ENCODE results near the gene GRIK4. TPM values are rescaled to one million over a fixed set of nuclear protein-coding genes. Genes with fewer than 3 reads are reported as not detected.

Gene GRIK4
- polyA plus RNA-seq, 3 donors, result under 0.01 to 0.15 (median 0.01) TPM

DNA sequence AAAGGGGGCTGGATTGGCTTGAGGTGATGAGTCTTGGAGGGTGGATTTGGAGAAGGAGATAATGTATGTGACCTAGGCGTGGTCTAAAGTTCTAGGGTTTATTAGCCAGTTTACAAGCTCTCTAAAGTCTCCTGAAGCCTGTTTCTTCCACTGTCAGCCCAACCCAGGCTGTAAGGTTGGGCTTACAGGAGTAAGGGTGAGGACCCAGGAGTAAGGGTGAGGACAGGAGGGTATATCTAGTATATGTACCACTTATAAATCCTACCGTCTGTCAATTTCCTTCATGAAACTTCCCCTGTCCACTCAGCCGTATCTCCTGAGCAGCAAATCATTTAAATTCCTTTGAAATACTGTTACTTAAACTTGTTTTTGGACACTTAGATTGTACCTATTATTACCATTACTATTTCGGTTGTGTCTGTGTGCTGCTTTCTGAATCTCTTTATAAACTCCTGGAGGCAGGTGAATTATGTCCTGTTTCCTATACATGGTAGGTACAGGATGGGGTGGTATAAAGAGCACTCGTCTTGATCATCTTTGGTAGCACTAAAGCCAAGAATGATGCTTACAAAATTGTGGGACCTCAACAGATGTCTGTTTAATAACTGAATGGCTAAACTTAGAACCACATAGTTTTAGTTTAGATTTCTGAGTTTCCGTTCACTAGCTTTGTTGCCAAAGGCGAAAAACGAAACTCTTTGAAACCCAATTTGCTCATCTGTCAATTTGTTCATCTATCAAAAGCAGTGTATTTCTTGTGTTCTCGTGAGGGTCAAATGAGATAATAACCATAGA, 192.0 kb downstream of the GRIK4 start:
- 78 to 87% (median 84%) methylated on average over 9 of the region's 9 CpGs for WGBS, 3 donors
- no peak overlapping the region for H3K27ac ChIP-seq (ENCODE audit: low read depth, low read length)

DNA sequence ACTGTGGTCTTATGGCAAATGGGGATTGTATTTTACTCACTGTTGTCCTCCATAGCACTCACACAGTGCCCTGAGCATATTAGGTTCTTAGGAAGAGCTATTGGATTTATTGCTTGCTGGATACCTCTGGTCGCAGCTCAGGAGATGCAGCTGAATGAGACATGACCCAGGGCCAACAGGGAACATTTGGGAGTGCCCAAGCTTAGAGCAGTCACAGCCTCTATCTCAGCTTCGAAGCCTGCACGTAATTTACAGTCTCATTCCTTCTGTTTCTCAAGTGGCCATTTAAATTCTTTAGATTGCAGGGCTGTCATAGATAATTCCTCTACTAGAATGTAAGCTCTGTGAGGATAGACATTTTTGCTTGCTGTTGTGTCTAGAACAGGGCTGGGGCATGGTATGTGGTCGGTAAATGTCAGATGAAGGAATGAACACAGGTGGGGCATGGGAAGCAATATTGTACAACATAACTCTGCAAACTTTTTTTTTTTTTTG, 192.8 kb downstream of the GRIK4 start:
- WGBS, 3 donors, result 64 to 75% (median 72%) methylated on average over 4 of the region's 4 CpGs
- H3K27ac ChIP-seq (ENCODE audit: low read depth, low read length), result no peak overlapping the region

DNA sequence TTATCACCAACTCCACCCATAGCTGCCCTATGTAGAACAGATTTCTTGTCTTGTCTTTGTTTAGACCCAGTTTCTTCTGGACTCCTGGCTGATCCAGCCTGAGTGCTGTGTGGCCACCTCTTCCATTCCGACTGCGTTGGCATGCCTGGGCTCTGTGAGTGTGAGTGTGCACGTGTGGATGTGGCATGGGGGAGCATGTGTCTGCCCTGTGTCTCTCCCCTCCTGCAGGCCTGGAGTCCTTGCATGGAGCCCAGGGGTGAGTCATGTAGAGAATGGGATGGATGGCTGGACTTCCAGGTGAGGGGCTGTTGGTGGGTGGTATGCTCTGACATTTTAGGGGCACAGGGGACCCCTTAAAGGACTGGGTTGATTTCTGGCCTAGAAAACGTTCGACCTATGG, 194.7 kb downstream of the GRIK4 start:
- no peak overlapping the region for H3K27ac ChIP-seq (ENCODE audit: low read depth, low read length)
- 68 to 90% (median 79%) methylated on average over 5 of the region's 5 CpGs for WGBS, 3 donors

DNA sequence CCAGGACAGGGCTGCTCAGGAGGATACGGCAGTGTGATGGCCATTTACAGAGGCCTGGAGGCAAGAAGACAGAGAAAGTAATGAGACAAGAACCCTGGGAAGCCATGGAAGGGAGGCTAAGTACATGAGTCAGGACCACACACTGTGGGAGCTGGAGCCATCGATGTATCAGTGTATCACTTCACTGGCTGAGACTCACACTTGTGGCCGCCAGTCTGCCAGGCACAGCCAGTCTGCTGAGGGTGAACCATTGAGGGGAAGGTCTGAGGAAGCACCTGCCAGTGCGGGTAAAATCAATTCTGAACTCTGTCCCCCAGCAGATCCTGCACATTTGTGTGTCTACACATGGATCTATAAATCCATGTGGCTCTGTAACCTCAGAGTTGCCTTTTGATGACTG, 195.6 kb downstream of the GRIK4 start:
- WGBS, 3 donors, result 74 to 93% (median 86%) methylated on average over 4 of the region's 4 CpGs
- no peak overlapping the region for H3K27ac ChIP-seq (ENCODE audit: low read depth, low read length)

DNA sequence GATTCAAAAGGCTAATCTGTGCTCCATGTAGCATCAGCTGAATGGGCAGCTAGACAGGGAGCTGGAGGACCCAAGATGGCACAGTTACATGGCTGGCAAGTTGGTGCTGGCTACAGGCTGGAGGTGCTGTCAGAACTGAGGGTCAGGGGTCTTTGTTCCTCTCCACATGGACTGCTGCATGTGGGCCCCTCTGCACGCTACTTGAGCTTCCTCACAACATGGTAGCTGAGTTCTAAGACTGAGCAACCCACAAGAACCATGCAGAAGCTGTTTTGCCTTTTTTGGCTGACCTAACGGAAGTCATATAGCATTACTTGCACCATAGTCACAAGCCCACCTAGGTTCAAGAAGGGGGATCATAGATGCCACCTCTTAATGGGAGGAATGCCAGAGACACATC, 196.1 kb downstream of the GRIK4 start:
- no peak overlapping the region for H3K27ac ChIP-seq (ENCODE audit: low read depth, low read length)
- 69 to 89% (median 88%) methylated on average over 2 of the region's 2 CpGs for WGBS, 3 donors

DNA sequence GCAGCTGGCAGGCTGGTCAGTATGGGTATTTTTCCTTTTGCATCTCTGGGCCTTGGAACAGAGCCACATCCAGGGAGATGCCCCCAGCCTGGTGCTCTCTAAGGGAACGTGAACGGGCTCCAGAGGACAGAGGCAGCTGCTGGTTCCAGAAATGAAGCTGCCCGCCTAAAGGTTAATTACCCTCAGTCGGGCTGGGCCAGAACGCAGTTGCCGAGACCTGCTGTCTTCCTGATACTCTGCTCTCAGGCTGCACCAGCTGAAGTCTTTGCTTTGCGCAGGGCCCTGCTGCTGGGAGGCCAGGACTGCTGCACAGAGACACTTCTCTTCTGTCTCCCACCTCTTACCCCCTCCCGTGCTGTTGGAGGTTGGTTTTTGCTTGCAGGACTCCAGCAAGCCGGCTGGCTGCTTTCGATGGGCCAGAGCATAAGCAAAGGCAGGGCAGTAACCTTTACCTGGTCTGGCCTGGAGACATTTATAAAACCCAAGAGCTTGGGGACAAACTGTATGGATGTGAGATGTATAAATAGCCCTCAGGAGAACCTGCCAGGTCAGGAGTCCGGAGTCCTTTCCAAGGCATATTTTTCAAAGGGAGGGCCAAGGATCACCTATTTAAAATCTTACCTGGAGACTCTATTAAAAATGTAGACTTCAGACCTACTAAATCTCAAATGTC, 197.1 kb downstream of the GRIK4 start:
- no peak overlapping the region for H3K27ac ChIP-seq (ENCODE audit: low read depth, low read length)
- WGBS, 3 donors, result 61 to 86% (median 82%) methylated on average over 11 of the region's 11 CpGs

DNA sequence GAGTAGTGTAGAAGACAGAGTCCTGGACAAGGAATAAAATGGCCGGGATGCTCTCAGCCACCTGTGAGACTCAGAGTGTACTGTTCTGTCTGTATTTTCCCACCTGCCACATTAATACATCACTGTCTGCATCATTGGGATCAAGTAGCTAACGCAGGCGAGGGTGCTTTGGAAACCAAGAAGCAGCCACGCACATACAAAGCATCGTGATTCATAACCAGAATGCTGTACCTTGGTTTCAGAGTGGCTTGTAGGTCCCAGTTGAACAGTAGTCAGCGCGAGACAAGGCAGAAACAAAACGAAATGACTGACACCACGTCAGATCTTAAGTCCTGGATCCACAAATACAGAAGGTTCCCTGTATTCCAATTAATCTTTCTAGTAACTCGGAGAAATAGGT, 198.3 kb downstream of the GRIK4 start:
- 67 to 87% (median 86%) methylated on average over 10 of the region's 10 CpGs for WGBS, 3 donors
- no peak overlapping the region for H3K27ac ChIP-seq (ENCODE audit: low read depth, low read length)

DNA sequence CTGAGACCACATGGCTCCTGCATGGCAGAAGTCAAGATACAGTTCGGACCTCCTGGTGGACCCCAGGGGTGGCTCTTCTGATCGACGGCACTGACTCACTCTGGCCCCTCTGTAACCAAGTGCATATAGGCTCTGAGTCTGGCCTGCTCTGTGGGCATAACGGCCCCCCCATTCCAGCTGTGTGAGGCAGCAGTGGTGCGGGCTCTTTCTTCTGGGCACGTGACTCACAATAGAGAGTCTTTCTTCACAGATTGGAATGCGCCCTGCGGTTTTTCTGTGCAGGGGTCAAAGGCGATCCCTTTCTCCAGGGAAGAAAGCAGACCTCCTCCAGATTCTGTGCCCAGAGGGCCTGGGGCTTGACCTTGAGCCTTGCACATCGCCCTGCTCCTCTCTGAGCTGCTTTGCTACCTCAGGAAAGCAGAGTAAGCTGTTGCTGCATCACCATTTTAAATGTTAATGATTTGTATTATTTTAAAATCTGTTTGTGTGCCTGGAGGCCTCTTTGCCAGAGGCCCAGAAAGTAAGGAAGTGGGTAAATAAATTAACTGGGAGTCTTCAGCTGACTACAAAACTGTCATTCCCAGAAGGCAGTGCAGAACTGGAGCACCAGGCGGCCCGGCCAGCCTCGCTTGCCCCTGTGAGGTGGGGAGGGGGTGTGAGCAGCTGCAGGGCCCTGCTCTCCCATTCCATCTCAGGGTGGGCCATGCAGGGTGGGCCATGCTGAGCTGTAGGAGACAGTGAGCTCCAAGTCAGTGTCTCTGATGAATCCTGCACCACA, 199.0 kb downstream of the GRIK4 start:
- 29 to 50% (median 32%) methylated on average over 13 of the region's 13 CpGs for WGBS, 3 donors
- H3K27ac ChIP-seq (ENCODE audit: low read depth, low read length), result no peak overlapping the region

DNA sequence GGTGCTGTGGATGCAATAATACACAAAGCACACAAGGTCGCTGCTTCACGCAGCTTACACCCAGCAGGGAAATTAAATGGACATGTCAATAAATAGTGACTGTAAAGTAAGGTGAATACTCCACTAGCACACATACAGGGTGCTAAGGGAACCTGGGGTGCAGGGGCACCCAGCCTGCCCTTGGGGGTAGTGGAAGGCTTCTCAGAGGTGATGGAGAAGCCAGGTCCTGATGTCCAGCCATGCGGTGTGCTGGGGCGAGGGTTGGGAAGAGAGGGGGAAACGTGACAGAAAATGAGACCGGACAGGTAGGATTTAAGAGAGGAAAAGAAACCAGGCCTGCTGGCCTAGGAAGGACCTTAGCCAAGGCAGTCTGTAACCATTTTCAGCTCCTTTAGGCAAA, 200.5 kb downstream of the GRIK4 start:
- no peak overlapping the region for H3K27ac ChIP-seq (ENCODE audit: low read depth, low read length)
- 91 to 94% (median 92%) methylated on average over 6 of the region's 6 CpGs for WGBS, 3 donors

DNA sequence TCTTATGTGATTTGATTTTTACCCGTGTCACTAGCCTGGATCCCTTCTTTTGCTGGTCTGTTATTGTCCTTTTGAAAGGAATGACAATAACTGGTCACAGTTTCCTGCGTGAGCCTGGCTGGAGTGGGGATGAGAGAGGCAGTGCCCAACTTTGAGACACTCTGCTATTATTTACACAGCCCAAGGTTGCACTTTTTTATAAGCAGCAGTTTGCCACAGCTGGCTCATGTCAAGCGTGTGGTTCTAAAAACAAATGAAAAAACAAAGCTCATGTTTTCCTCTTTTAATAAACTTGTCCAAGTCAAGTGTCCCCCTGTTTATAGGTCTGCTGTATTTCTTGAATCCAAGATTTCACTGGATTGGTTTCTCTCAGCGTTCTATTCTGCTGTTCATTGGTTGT, 201.3 kb downstream of the GRIK4 start:
- 75 to 90% (median 89%) methylated on average over 4 of the region's 4 CpGs for WGBS, 3 donors

DNA sequence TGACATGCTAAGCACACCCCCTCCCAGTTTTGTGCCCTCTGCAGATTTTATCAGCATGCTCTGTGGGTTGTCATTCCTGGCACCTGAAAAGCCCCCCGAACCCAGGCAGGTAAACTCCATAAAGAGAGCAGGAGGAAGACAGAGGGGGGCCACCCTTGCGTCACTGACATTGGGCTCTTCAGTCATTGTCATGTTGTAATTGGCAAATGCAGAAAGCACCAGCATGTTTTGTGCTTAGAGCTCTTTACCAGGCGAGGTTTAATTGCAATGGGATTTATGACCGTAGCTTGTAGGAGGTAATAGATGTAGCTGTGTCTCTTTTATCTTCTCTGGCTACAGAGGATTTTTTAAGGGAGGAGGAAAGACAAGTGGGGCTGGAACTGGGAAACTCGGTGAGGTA, 201.7 kb downstream of the GRIK4 start:
- H3K27ac ChIP-seq (ENCODE audit: low read depth, low read length), result no peak overlapping the region
- 60 to 74% (median 66%) methylated on average over 5 of the region's 5 CpGs for WGBS, 3 donors

More for the DNA sequence above, 201.3 kb downstream of the GRIK4 start:
- H3K27ac ChIP-seq (ENCODE audit: low read depth, low read length), result no peak overlapping the region

DNA sequence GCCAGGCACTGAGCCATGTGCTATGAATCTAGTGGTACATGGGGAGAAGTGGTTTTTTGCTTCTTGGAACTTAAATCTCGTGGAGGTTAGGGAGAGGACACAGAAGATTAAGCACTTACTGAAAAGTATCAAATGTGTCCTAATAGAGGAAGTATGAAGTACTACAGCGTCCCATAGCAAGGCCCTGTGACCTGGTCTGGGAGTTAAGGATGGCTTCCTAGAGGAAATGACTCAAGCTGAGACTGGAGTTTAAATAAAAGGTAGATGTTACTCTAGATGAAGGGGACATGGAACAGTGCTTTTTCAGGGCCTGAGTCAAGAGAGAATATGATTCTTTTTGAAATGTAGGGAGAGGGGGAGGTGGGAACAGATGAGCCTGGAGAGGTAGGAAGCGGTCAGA, 202.9 kb downstream of the GRIK4 start:
- WGBS, 3 donors, result 53 to 73% (median 59%) methylated on average over 3 of the region's 3 CpGs
- H3K27ac ChIP-seq (ENCODE audit: low read depth, low read length), result no peak overlapping the region

DNA sequence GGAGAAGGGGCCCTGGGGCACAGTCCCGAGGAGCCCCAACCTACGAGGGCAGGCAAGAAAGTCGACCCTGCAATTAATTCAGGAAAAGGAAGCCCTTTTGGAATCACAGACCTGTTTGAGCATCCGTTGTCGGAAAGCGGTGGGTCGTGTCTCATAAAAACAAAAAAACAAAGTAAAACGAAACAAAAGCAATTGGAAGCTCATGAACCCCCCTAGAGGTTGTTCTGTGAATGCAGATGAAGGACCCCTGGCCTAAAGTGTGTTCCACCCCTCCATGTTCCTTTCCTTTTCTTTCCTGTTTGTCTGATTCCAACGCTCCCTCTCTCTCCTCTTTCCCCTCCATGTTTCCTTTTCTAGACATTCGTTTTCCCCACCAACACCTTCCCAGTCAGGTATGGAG, 203.7 kb downstream of the GRIK4 start:
- H3K27ac ChIP-seq (ENCODE audit: low read depth, low read length), result no peak overlapping the region
- WGBS, 3 donors, result 28 to 36% (median 29%) methylated on average over 10 of the region's 10 CpGs

DNA sequence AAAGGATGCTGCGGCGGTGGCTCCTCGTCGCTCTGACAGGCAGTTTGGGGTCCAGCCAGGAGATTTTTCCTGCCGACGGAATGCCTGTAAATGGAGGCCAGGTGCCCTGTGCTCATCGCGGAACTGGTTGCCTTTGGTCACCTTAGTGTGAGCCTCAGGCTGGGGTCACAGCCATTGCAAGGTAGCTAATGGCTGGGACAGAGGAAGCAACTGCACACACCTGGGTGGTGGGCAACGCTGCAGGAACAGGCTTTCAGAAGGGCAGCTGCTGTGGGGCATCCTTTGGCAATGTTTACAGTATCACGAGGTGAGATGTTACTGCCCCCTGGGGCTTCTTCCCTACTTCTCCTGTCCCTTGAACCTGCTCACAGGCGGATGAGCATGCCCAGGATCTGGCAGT, 205.5 kb downstream of the GRIK4 start:
- 69 to 85% (median 85%) methylated on average over 11 of the region's 11 CpGs for WGBS, 3 donors
- no peak overlapping the region for H3K27ac ChIP-seq (ENCODE audit: low read depth, low read length)

DNA sequence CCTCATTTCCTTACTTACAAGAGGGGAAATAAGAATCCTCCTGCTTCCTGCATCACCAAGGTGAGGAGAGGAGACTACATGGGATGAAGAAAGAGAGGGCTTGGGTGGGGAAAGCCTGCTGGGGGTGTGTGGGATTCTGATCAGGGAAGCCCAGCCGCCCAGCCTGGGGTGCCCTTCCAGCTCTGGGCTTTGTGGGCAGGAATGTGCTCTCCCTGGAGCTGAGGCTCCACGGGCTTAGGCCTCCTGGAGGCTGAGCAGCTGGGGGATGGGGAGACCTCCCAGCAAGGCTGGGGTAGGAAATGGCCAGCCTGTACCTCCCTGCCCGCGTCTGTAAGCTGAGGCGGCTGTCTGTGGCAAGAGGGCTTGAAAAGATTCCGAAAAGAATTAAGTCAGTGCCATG, 206.1 kb downstream of the GRIK4 start:
- H3K27ac ChIP-seq (ENCODE audit: low read depth, low read length), result no peak overlapping the region
- 63 to 84% (median 78%) methylated on average over 6 of the region's 6 CpGs for WGBS, 3 donors

DNA sequence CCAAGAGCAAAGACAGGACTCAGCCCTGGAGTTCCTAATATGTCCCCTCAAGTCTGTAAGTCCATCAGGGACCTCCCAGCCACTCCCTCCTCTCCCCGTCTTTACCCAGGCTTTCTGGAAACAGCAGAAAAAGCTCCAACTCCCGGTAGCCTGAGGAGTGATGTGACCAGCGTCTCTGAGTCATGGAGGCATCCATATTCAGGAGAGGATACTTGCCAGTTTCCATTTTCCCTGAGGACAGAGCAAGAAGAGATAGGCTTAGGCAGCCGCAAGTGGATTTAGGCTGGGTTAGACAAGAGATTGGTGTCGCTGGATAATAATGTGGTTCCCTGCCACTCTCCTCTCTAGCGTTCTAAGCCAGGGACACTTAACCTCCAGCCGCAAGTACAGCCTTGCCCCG, 206.6 kb downstream of the GRIK4 start:
- H3K27ac ChIP-seq (ENCODE audit: low read depth, low read length), result no peak overlapping the region
- WGBS, 3 donors, result 77 to 83% (median 79%) methylated on average over 8 of the region's 8 CpGs

DNA sequence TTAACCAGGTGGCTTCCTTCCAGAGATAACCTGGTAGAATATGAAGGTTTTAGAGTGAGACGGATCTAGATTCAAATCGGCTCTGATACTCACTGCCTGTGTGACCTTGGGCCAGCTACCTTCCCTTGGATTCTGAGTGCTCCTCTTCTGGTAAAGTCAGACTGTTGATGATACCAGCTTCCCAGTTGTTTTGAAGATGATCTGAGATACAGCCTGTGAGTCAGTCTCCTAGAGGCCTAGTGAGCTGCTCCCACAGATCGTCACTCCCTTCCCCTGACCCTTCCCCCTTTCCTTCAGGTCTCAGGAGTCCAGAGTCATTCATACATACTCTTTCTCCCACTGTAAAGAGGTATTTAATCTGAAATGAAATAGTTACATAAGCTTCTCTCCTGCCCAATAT, 207.8 kb downstream of the GRIK4 start:
- no peak overlapping the region for H3K27ac ChIP-seq (ENCODE audit: low read depth, low read length)
- 32 to 72% (median 58%) methylated on average over 3 of the region's 3 CpGs for WGBS, 3 donors

DNA sequence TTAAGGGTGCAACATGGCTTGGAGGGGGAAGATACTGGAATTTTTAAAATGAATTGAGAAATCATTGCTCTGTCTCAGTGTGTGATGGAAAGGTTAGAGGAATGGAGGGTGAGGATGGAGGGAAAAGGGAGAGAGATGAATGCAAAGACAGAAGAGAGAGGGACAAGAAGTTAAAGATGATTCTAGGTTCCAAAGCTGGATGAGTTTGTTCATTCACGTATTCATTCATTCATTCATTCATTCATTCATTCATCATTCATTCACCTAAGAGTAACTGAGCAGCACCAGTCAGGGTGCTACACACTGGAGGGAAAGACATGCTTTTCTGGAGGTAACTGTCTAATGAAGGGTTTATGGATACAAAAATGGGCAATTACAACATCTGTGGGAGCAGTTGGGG, 209.2 kb downstream of the GRIK4 start:
- WGBS, 3 donors, result 80 to 90% (median 88%) methylated on average over 1 of the region's 1 CpG
- no peak overlapping the region for H3K27ac ChIP-seq (ENCODE audit: low read depth, low read length)

DNA sequence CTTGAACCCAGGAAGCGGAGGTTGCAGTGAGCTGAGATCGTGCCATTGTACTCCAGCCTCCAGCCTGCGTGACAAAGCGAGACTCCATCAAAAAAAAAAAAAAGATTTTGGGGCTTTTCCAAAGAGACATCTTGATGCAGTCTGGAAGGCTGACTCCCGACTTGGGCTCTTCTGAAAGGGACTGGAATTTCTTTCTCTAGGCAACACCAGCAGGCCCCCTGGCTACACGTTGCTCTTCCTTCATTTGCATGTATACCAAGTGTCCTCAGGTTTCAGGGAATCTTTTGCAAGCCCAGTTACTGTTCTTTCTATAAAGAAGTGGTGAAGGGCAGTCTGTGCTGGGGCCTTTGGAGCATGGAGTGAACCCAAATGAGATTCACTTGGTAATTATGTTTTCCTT, 211.0 kb downstream of the GRIK4 start:
- WGBS, 3 donors, result 46 to 74% (median 72%) methylated on average over 6 of the region's 6 CpGs
- no peak overlapping the region for H3K27ac ChIP-seq (ENCODE audit: low read depth, low read length)
